H1 (cell line): ENCODE data around the gene AGBL1. TPM values are rescaled to one million over a fixed set of nuclear protein-coding genes. Genes with fewer than 3 reads are reported as not detected.

ENCODE experiments used
- polyA plus RNA-seq, 7 experiments: library from polyadenylated mRNA; depleted of rRNA in 3 of 7; stranded (reverse) in 5 of 7; unstranded in 2 of 7; fragments of >200 nt in 5 of 7; fragments of 200-250 nt in 2 of 7; gene quantifications; 1 replicate in 5 of 7; 2 replicates in 1 of 7; 4 replicates in 1 of 7; pipeline versions ENCODE4 v1.2.1 to v1.2.3, GENCODE V29; 2011 to 2013; ENCODE audit warnings: missing spikeins in 2 of 7, mixed read lengths in 2 of 7
- total RNA-seq: library from RNA; stranded (reverse); fragmentation: NEBNext Ultra II Directional; extraction: Animal tissue kit (Norgen Biotek cat#: 25700); gene quantifications from 2 replicates; pipeline ENCODE4 v1.2.1, GENCODE V29; 2021
- TF ChIP-seq, protein P1 (sequence below): fragments of 300-600 bp; sonication (generic); IDR thresholded peaks from 2 replicates; pipeline ENCODE4 v1.7.1; 2012; ENCODE audit warnings: low read length, moderate library complexity, mild to moderate bottlenecking, inconsistent platforms; ENCODE audit not compliant: insufficient replicate concordance

AGBL1 gene
- total and polyA plus RNA-seq, 2 of the 8 experiments (the other 6 are each of a cell fraction or from before 2014, with no cell fraction given): not detected

DNA sequence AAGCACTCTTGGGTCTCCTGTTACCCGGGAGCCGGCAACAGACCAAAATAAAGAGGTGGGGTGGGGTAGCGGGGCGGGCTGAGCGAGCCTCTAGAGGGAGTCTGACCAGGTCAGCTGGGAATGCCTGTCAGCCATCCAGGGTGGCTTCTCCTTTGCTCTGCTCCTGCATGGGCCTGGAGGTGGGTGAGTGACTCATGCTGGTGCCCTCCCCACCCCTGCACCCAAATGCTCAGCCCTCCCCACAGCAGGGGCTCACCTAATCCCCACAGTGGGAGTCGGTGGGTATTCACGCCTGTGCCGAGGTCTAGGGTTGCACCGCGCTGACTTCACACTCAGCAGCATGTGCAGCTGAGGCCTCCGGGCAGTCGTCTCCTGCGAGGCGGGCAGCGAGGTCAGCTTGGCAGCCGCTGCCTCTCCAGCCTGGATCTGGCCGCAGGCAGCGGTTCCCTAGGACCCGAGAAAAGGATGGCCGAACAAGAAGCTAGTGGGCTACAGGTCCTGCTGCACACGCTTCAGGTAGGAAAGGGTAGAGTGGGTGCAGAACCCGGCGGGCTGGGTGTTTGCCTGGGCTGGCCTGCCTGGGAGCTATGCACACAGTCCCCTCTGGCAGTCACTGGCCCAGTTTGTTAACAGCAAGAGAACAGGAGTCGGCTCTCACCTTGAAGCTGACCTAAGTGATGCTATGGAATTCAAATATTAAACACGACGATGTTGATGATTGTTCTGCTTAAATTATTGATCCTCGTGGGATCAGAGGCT is at the start of gene AGBL1 (continued):
- TF ChIP-seq, protein P1, sequence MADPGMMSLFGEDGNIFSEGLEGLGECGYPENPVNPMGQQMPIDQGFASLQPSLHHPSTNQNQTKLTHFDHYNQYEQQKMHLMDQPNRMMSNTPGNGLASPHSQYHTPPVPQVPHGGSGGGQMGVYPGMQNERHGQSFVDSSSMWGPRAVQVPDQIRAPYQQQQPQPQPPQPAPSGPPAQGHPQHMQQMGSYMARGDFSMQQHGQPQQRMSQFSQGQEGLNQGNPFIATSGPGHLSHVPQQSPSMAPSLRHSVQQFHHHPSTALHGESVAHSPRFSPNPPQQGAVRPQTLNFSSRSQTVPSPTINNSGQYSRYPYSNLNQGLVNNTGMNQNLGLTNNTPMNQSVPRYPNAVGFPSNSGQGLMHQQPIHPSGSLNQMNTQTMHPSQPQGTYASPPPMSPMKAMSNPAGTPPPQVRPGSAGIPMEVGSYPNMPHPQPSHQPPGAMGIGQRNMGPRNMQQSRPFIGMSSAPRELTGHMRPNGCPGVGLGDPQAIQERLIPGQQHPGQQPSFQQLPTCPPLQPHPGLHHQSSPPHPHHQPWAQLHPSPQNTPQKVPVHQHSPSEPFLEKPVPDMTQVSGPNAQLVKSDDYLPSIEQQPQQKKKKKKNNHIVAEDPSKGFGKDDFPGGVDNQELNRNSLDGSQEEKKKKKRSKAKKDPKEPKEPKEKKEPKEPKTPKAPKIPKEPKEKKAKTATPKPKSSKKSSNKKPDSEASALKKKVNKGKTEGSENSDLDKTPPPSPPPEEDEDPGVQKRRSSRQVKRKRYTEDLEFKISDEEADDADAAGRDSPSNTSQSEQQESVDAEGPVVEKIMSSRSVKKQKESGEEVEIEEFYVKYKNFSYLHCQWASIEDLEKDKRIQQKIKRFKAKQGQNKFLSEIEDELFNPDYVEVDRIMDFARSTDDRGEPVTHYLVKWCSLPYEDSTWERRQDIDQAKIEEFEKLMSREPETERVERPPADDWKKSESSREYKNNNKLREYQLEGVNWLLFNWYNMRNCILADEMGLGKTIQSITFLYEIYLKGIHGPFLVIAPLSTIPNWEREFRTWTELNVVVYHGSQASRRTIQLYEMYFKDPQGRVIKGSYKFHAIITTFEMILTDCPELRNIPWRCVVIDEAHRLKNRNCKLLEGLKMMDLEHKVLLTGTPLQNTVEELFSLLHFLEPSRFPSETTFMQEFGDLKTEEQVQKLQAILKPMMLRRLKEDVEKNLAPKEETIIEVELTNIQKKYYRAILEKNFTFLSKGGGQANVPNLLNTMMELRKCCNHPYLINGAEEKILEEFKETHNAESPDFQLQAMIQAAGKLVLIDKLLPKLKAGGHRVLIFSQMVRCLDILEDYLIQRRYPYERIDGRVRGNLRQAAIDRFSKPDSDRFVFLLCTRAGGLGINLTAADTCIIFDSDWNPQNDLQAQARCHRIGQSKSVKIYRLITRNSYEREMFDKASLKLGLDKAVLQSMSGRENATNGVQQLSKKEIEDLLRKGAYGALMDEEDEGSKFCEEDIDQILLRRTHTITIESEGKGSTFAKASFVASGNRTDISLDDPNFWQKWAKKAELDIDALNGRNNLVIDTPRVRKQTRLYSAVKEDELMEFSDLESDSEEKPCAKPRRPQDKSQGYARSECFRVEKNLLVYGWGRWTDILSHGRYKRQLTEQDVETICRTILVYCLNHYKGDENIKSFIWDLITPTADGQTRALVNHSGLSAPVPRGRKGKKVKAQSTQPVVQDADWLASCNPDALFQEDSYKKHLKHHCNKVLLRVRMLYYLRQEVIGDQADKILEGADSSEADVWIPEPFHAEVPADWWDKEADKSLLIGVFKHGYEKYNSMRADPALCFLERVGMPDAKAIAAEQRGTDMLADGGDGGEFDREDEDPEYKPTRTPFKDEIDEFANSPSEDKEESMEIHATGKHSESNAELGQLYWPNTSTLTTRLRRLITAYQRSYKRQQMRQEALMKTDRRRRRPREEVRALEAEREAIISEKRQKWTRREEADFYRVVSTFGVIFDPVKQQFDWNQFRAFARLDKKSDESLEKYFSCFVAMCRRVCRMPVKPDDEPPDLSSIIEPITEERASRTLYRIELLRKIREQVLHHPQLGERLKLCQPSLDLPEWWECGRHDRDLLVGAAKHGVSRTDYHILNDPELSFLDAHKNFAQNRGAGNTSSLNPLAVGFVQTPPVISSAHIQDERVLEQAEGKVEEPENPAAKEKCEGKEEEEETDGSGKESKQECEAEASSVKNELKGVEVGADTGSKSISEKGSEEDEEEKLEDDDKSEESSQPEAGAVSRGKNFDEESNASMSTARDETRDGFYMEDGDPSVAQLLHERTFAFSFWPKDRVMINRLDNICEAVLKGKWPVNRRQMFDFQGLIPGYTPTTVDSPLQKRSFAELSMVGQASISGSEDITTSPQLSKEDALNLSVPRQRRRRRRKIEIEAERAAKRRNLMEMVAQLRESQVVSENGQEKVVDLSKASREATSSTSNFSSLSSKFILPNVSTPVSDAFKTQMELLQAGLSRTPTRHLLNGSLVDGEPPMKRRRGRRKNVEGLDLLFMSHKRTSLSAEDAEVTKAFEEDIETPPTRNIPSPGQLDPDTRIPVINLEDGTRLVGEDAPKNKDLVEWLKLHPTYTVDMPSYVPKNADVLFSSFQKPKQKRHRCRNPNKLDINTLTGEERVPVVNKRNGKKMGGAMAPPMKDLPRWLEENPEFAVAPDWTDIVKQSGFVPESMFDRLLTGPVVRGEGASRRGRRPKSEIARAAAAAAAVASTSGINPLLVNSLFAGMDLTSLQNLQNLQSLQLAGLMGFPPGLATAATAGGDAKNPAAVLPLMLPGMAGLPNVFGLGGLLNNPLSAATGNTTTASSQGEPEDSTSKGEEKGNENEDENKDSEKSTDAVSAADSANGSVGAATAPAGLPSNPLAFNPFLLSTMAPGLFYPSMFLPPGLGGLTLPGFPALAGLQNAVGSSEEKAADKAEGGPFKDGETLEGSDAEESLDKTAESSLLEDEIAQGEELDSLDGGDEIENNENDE: no peak
- TF ChIP-seq, all 59 proteins: peak for 5
